Measurements from ENCODE around the gene CABP7. TPM values are rescaled to one million over a fixed set of nuclear protein-coding genes. Genes with fewer than 3 reads are reported as not detected.
"Not testable (repeated sequence)": the region's sequence is repeated elsewhere in the genome, so short reads cannot be mapped to it uniquely, and the experiment has no call there.

Gene CABP7
- polyA plus RNA-seq, 1 donor (not counting 4 experiments of a cell fraction or from before 2014, with no cell fraction given), result not detected

DNA sequence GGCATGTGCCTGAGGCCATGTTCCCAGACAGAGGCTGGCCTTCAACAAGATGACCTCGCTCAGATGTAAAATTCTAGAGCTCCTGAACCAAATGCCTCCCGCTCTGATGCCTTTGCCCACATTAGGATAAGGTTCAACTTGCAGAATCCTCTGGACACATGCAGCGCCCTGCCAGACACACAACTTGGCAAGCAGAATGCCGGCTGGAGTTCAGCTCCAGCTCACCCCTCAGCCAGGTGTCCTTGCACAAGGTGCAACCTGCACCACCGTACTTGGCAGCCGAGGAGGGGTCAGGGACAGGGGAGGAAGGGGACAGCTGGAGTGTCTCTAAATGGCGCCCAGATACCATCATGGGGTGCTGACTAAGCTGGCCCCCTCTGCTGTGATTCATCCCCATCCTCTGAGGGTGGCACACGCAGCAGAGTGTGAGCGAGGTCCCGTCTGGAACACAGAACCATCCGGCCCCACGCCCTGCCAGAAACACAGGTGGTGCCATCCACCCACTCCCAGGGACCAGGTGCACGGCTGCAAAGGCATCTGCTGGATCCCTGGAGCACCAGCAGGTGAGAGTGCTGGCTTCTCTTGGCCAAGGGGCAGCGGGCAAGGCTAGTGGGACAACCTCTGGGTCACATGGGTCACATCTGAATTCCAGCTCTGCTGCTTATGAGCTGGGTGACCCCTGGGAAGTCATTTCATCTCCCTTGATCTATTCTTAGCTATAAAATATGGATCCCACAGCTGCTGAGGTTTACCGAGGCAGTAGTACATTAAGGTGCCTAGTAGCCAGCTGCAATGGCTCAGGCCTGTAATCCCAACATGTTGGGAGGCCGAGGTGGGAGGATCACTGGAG lies 34.2 kb downstream of the CABP7 start:
- Histone ChIP-seq H3K9me3 (ENCODE audit: control insufficient read depth, low read depth, low read length) (no peaks in the 10 kb centered on the region), H3K9me1 (ENCODE audit: control insufficient read depth, extremely low read depth, insufficient read depth, low read length) (no peaks in the 10 kb centered on the region), H3K27me3 (ENCODE audit: control insufficient read depth, extremely low read depth, insufficient read depth, low read length) (no peaks in the 10 kb centered on the region), H4K20me1 (ENCODE audit: control insufficient read depth, extremely low read depth, insufficient read depth, low read length) (no peaks in the 10 kb centered on the region), H3K79me2 (ENCODE audit: control insufficient read depth, insufficient read depth, low read length) (no peaks in the 10 kb centered on the region), H3K4me2 (ENCODE audit: control insufficient read depth, extremely low read depth, insufficient read depth, low read depth, low read length) (no peak overlapping the region), H3K27ac (ENCODE audit: control insufficient read depth, insufficient read depth, low read length) (no peak overlapping the region), H3K4me3 (ENCODE audit: control insufficient read depth in 2 of 3, extremely low read depth in 1 of 3, insufficient read depth in 2 of 3, low read depth in 1 of 3, low read length in 3 of 3) (no peak overlapping the region), H2AFZ (ENCODE audit: control insufficient read depth, low read length) (no peak overlapping the region), H3K4me1 (ENCODE audit: control insufficient read depth, extremely low read depth, insufficient read depth, low read length) (peaks cover 5% of the 10 kb centered on the region), H3K9ac (ENCODE audit: control insufficient read depth, extremely low read depth, insufficient read depth, low read length) (no peak overlapping the region), H3K36me3 (ENCODE audit: control insufficient read depth in 2 of 2, extremely low read depth in 1 of 2, insufficient read depth in 2 of 2, low read length in 2 of 2) (peaks cover 0 to 5% of the 10 kb centered on the region in 2 experiments)
- TF ChIP-seq, protein P1, sequence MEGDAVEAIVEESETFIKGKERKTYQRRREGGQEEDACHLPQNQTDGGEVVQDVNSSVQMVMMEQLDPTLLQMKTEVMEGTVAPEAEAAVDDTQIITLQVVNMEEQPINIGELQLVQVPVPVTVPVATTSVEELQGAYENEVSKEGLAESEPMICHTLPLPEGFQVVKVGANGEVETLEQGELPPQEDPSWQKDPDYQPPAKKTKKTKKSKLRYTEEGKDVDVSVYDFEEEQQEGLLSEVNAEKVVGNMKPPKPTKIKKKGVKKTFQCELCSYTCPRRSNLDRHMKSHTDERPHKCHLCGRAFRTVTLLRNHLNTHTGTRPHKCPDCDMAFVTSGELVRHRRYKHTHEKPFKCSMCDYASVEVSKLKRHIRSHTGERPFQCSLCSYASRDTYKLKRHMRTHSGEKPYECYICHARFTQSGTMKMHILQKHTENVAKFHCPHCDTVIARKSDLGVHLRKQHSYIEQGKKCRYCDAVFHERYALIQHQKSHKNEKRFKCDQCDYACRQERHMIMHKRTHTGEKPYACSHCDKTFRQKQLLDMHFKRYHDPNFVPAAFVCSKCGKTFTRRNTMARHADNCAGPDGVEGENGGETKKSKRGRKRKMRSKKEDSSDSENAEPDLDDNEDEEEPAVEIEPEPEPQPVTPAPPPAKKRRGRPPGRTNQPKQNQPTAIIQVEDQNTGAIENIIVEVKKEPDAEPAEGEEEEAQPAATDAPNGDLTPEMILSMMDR (optimal IDR thresholded peaks at IDR 0.05 in 1 of 3, IDR thresholded peaks at IDR 0.05 in 1 of 3, conservative IDR thresholded peaks at IDR 0.05 in 1 of 3; ENCODE audit: extremely low read depth in 1 of 3, insufficient read depth in 2 of 3, low read length in 3 of 3), result no peak
- no peak for TF ChIP-seq EZH2 (IDR thresholded peaks at IDR 0.05; ENCODE audit: low read length)
- dilution Hi-C loops (cut with MboI; ENCODE audit: extremely low pct_ligation_motif_present, low sequenced_read_pairs), result no loop called here
- DNase-seq (ENCODE audit: low read depth, low spot score) (no peak), FAIRE-seq (no peak)

DNA sequence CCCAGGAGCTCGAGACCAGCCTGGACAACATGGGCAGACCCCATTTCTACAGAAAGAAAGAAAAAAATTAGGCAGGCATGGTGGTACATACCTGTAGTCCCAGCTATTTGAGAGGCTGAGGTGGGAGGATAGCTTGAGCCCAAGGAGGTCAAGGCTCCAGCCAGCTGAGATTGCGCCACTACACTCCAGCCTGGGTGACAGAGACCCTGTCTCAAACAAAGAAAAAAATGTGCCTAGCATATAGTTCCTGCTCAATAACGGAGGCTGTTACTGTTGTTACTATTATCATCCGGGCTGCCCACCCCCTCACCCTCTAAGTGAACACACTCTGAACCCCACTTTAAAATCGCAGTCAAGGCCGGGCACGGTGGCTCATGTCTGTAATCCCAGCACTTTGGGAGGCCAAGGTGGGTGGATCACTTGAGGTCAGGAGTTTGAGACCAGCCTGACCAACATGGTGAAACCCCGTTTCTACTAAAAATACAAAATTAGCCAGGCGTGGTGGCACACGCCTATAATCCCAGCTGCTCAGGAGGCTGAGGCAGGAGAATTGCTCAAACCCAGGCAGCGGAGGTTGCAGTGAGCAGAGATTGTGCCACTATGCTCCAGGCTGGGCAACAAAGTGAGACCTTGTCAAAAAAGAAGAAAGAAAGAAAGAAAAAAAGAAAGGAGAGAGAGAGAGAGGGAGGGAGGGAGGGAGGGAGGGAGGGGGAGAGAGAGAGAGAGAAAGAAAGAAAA lies 35.0 kb downstream of the CABP7 start:
- H4K20me1 ChIP-seq (ENCODE audit: control insufficient read depth, extremely low read depth, insufficient read depth, low read length); dilution Hi-C loops (cut with MboI; ENCODE audit: extremely low pct_ligation_motif_present, low sequenced_read_pairs); H3K27ac ChIP-seq (ENCODE audit: control insufficient read depth, insufficient read depth, low read length); H3K79me2 ChIP-seq (ENCODE audit: control insufficient read depth, insufficient read depth, low read length); H3K9me3 ChIP-seq (ENCODE audit: control insufficient read depth, low read depth, low read length); H3K9me1 ChIP-seq (ENCODE audit: control insufficient read depth, extremely low read depth, insufficient read depth, low read length); H3K4me1 ChIP-seq (ENCODE audit: control insufficient read depth, extremely low read depth, insufficient read depth, low read length); H3K27me3 ChIP-seq (ENCODE audit: control insufficient read depth, extremely low read depth, insufficient read depth, low read length); DNase-seq (ENCODE audit: low read depth, low spot score); H3K36me3 ChIP-seq (ENCODE audit: control insufficient read depth in 2 of 2, extremely low read depth in 1 of 2, insufficient read depth in 2 of 2, low read length in 2 of 2); H2AFZ ChIP-seq (ENCODE audit: control insufficient read depth, low read length); FAIRE-seq; H3K4me2 ChIP-seq (ENCODE audit: control insufficient read depth, extremely low read depth, insufficient read depth, low read depth, low read length); H3K9ac ChIP-seq (ENCODE audit: control insufficient read depth, extremely low read depth, insufficient read depth, low read length); H3K4me3 ChIP-seq (ENCODE audit: control insufficient read depth in 2 of 3, extremely low read depth in 1 of 3, insufficient read depth in 2 of 3, low read depth in 1 of 3, low read length in 3 of 3): not testable (repeated sequence)
